ENCODE results near the gene SPDYE16. TPM values are rescaled to one million over a fixed set of nuclear protein-coding genes. Genes with fewer than 3 reads are reported as not detected.
"Not testable (repeated sequence)": the region's sequence is repeated elsewhere in the genome, so short reads cannot be mapped to it uniquely, and the experiment has no call there.

SPDYE16 gene
- total and polyA plus RNA-seq, 4 donors: 0.05 to 0.50 (median 0.22) TPM

DNA sequence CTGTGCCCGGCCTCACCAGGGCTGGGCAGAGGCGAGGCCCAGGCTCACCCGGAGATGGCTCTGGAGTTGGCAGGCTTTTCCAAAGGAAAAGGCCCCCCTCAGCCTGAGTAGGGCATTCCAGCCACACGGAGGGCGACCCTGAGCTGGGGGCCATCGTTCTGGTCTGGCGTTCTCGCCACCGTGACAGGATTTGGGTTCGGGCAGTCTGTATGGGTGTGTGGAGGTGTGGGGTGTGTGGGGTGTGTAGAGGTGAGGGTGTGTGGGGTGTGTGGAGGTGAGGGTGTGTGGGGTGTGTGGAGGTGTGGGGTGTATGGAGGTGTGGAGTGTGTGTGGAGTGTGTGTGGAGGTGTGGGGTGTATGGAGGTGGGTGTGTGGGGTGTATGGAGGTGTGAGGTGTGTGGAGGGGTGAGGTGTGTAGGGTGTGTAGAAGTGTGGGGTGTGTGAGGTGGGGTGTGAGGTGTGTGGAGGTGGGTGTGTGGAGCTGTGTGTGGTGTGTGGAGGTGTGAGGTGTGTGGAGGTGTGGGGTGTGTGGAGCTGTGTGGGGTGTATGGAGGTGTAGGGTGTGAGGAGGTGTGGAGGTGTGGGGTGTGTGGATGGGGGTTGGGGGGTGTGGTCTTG lies 44.4 kb downstream of the SPDYE16 start:
- H3K36me3 ChIP-seq (ENCODE audit: control insufficient read depth in 4 of 4, insufficient read depth in 3 of 4, low read depth in 1 of 4, low read length in 3 of 4); H3K4me1 ChIP-seq (ENCODE audit: control insufficient read depth in 4 of 4, insufficient read depth in 4 of 4, low read length in 3 of 4); H3K27ac ChIP-seq (ENCODE audit: low read depth in 1 of 2, low read length in 2 of 2); H3K27me3 ChIP-seq (ENCODE audit: control insufficient read depth in 4 of 4, insufficient read depth in 4 of 4, low read length in 3 of 4); H3K4me3 ChIP-seq (ENCODE audit: low read depth in 1 of 3, low read length in 3 of 3); H3K9ac ChIP-seq (ENCODE audit: low read depth in 1 of 2, low read length in 2 of 2); DNase-seq (ENCODE audit: low spot score); H3K9me3 ChIP-seq (ENCODE audit: control insufficient read depth in 4 of 4, low read length in 3 of 4): not testable (repeated sequence)
- 97% methylated on average over 7 of the region's 10 CpGs for WGBS

DNA sequence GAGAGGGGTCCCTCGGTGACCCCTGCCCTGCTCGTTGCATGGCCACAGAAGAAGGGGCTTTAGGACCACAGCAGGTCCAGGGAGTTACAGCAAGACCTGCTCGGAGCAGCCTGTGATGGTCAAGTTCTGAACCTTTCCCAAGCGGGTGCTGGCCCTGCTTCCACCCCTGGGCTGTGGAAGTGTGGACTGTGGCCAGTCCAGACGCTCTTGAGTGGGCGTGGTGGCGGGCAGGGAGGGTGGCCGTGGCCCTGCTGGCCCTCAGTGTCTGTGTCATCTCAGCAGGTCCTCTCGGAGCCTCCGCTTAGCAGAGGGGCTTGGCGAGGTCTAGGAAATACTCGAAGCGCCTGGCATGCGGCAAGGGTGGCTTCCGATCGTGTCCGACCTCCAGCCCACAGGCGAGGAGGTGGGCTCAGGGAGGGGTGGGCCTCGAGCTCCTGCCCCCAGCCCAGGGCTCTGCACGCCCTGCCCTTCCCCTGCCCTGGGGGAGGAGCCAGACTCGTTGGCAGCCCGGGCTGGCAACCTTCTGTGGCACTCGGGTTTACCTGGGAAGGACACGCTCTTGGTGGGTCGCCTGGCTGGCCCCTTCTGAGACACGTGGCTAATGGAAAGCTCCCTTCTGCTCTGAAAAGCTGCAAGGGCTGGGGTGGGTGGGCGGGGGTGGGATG lies 45.0 kb downstream of the SPDYE16 start:
- H3K9me3 ChIP-seq (ENCODE audit: control insufficient read depth in 4 of 4, low read length in 3 of 4); H3K36me3 ChIP-seq (ENCODE audit: control insufficient read depth in 4 of 4, insufficient read depth in 3 of 4, low read depth in 1 of 4, low read length in 3 of 4); H3K4me1 ChIP-seq (ENCODE audit: control insufficient read depth in 4 of 4, insufficient read depth in 4 of 4, low read length in 3 of 4); H3K4me3 ChIP-seq (ENCODE audit: low read depth in 1 of 3, low read length in 3 of 3); H3K9ac ChIP-seq (ENCODE audit: low read depth in 1 of 2, low read length in 2 of 2); DNase-seq (ENCODE audit: low spot score); H3K27me3 ChIP-seq (ENCODE audit: control insufficient read depth in 4 of 4, insufficient read depth in 4 of 4, low read length in 3 of 4); H3K27ac ChIP-seq (ENCODE audit: low read depth in 1 of 2, low read length in 2 of 2): not testable (repeated sequence)
- 84% methylated on average over 13 of the region's 27 CpGs for WGBS

DNA sequence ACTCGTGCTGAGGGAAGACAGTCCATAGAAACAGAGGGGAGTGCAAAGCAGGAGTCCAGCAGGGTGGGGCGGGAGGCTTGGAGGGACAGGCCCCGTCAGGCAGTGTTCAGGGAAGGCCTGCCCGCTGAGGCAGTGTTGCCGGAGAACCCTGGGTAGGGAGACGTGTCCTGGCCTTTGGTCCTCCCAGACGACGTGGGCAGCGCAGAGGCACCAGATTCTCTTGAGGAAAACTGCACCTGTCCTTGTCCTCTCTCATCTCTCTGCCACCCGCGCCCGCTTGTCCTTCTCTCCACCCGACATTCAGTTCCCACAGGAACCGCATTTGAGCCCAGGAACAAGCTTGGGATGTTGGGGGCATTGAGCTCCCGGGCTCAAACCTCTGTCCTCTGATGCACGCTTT lies 47.4 kb downstream of the SPDYE16 start:
- H3K9ac ChIP-seq (ENCODE audit: low read depth in 1 of 2, low read length in 2 of 2); H3K36me3 ChIP-seq (ENCODE audit: control insufficient read depth in 4 of 4, insufficient read depth in 3 of 4, low read depth in 1 of 4, low read length in 3 of 4); H3K27ac ChIP-seq (ENCODE audit: low read depth in 1 of 2, low read length in 2 of 2); H3K4me1 ChIP-seq (ENCODE audit: control insufficient read depth in 4 of 4, insufficient read depth in 4 of 4, low read length in 3 of 4); H3K4me3 ChIP-seq (ENCODE audit: low read depth in 1 of 3, low read length in 3 of 3); H3K9me3 ChIP-seq (ENCODE audit: control insufficient read depth in 4 of 4, low read length in 3 of 4); DNase-seq (ENCODE audit: low spot score); H3K27me3 ChIP-seq (ENCODE audit: control insufficient read depth in 4 of 4, insufficient read depth in 4 of 4, low read length in 3 of 4): not testable (repeated sequence)
- WGBS: 91% methylated on average over 16 of the region's 16 CpGs

DNA sequence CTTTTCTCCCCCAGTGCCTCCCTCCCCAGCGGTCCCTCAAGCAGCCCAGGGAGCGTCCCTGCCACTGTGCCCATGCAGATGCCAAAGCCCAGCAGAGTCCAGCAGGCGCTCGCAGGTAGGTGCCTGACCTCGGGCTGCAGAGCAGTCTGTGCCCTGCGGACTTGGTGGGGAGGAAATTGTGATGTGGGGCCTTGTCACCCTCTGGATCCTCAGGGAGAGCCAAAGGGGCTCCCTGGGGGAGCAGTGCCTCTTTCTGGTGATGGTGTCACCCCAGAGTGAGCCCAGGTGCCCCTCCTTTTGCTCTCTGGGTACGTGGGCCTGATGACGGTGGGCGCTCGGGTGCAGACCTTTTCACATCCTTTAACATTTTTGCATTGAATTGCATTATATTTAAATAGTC lies 51.0 kb downstream of the SPDYE16 start:
- not testable (repeated sequence) for H3K4me3 ChIP-seq (ENCODE audit: low read depth in 1 of 3, low read length in 3 of 3); H3K4me1 ChIP-seq (ENCODE audit: control insufficient read depth in 4 of 4, insufficient read depth in 4 of 4, low read length in 3 of 4); DNase-seq (ENCODE audit: low spot score); H3K36me3 ChIP-seq (ENCODE audit: control insufficient read depth in 4 of 4, insufficient read depth in 3 of 4, low read depth in 1 of 4, low read length in 3 of 4); H3K9me3 ChIP-seq (ENCODE audit: control insufficient read depth in 4 of 4, low read length in 3 of 4); H3K9ac ChIP-seq (ENCODE audit: low read depth in 1 of 2, low read length in 2 of 2); H3K27ac ChIP-seq (ENCODE audit: low read depth in 1 of 2, low read length in 2 of 2); H3K27me3 ChIP-seq (ENCODE audit: control insufficient read depth in 4 of 4, insufficient read depth in 4 of 4, low read length in 3 of 4)
- WGBS: 99% methylated on average over 4 of the region's 10 CpGs

DNA sequence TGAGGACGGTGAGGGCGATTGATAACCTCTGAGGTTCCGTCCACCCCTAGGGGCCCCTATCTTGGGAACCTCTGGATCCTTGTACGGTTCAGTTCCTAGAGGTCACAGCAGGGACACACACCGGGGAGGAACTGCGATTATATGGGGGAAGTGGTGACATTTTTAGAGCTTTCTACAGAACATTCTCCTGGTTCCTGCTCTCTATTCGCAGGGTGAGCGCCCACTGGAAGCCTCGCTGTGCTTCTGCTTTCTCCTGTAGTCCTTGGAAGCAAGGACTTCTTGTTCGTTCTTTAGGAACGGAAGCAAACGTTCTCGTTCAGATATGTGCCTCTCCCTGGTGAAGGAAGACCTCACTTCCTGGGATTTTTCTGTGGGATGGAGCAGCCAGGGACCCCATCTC lies 55.1 kb downstream of the SPDYE16 start:
- H3K4me3 ChIP-seq (ENCODE audit: low read depth in 1 of 3, low read length in 3 of 3); H3K27me3 ChIP-seq (ENCODE audit: control insufficient read depth in 4 of 4, insufficient read depth in 4 of 4, low read length in 3 of 4); H3K4me1 ChIP-seq (ENCODE audit: control insufficient read depth in 4 of 4, insufficient read depth in 4 of 4, low read length in 3 of 4); H3K27ac ChIP-seq (ENCODE audit: low read depth in 1 of 2, low read length in 2 of 2); H3K9ac ChIP-seq (ENCODE audit: low read depth in 1 of 2, low read length in 2 of 2); DNase-seq (ENCODE audit: low spot score); H3K36me3 ChIP-seq (ENCODE audit: control insufficient read depth in 4 of 4, insufficient read depth in 3 of 4, low read depth in 1 of 4, low read length in 3 of 4); H3K9me3 ChIP-seq (ENCODE audit: control insufficient read depth in 4 of 4, low read length in 3 of 4): not testable (repeated sequence)
- 87% methylated on average over 6 of the region's 13 CpGs for WGBS

DNA sequence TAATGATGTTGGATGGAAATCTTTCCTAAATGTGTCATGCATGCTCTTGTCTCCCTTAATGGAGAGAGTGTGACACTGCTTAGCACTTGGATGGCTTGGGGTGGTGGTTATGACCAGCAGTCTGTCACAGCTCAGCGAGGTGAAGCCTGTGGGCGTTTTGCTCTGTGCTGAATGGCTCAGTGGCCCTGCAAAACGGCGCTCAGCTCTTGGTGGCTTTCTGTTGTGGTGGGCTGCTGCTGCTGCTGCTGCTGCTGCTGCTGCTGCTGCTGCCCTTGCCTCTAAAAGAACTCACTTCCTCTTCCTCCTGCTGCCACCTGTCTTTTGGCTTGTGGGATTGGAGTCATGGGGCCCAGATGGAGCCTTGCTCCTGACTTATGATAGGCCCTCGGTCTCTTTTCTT lies 56.5 kb downstream of the SPDYE16 start:
- not testable (repeated sequence) for H3K9ac ChIP-seq (ENCODE audit: low read depth in 1 of 2, low read length in 2 of 2); H3K36me3 ChIP-seq (ENCODE audit: control insufficient read depth in 4 of 4, insufficient read depth in 3 of 4, low read depth in 1 of 4, low read length in 3 of 4); H3K27ac ChIP-seq (ENCODE audit: low read depth in 1 of 2, low read length in 2 of 2); H3K4me3 ChIP-seq (ENCODE audit: low read depth in 1 of 3, low read length in 3 of 3); H3K9me3 ChIP-seq (ENCODE audit: control insufficient read depth in 4 of 4, low read length in 3 of 4); DNase-seq (ENCODE audit: low spot score); H3K4me1 ChIP-seq (ENCODE audit: control insufficient read depth in 4 of 4, insufficient read depth in 4 of 4, low read length in 3 of 4); H3K27me3 ChIP-seq (ENCODE audit: control insufficient read depth in 4 of 4, insufficient read depth in 4 of 4, low read length in 3 of 4)
- WGBS: 81% methylated on average over 2 of the region's 5 CpGs

DNA sequence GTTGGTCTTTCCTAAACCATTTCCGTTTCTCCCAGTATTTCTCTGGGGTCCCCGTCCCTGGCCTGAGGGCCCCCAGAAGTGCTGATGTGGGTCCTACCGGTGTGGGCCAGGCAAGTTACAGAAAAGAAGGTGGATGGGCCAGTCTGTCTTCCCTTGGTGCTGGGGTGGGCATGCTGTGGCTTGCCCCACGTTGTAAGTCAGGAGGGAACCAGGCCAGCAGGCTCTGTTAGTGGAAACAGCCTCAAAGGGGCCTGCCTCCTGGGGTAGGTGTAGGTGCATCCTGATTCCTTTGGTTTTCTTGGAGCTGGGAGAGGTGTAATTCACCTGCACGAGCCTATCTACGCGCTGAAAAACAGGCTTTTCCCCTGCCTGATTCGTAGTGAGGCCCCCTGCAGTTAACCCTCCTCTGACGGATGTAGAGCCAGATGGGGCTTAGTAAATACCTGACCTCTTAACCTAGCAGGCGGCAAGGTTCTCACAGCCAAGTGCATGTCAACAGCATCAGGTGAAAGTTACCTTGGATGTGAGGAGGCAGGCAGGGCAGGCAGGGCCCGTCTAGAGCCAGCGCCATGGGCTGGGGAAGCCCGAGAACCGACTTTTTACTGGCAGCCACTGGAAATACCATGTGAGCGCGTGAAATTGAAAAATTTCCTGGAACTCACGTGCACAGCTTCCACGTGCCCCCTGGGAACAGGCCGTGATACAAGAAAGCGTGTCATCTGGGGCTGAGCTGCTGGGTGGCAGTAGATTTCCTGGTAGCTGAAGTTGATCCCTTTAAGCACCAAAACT lies 57.1 kb downstream of the SPDYE16 start:
- not testable (repeated sequence) for H3K27me3 ChIP-seq (ENCODE audit: control insufficient read depth in 4 of 4, insufficient read depth in 4 of 4, low read length in 3 of 4); H3K9me3 ChIP-seq (ENCODE audit: control insufficient read depth in 4 of 4, low read length in 3 of 4); DNase-seq (ENCODE audit: low spot score); H3K4me3 ChIP-seq (ENCODE audit: low read depth in 1 of 3, low read length in 3 of 3); H3K9ac ChIP-seq (ENCODE audit: low read depth in 1 of 2, low read length in 2 of 2); H3K36me3 ChIP-seq (ENCODE audit: control insufficient read depth in 4 of 4, insufficient read depth in 3 of 4, low read depth in 1 of 4, low read length in 3 of 4); H3K4me1 ChIP-seq (ENCODE audit: control insufficient read depth in 4 of 4, insufficient read depth in 4 of 4, low read length in 3 of 4); H3K27ac ChIP-seq (ENCODE audit: low read depth in 1 of 2, low read length in 2 of 2)
- 59% methylated on average over 5 of the region's 20 CpGs for WGBS

DNA sequence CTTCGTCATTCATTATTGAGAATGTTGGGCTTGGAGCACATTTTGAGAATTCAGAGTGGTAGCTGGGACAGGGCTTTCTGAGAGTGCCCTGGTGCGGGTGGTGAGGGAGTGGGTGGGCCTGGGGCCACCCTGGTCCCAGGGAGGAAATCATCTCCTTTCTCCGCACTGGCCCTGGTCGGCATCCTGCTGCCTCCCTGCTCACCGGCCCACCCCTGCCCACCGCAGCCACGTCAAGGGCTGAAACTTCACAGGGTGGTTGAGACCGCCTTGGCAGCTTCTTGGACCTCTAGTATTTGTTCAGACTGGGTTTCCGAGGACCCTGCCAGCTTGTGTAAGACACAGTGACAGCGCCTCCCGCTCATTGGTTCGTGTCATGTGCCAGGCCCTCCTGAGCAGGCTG lies 58.6 kb downstream of the SPDYE16 start:
- H3K4me1 ChIP-seq (ENCODE audit: control insufficient read depth in 4 of 4, insufficient read depth in 4 of 4, low read length in 3 of 4); H3K9me3 ChIP-seq (ENCODE audit: control insufficient read depth in 4 of 4, low read length in 3 of 4); H3K27me3 ChIP-seq (ENCODE audit: control insufficient read depth in 4 of 4, insufficient read depth in 4 of 4, low read length in 3 of 4); H3K36me3 ChIP-seq (ENCODE audit: control insufficient read depth in 4 of 4, insufficient read depth in 3 of 4, low read depth in 1 of 4, low read length in 3 of 4); H3K27ac ChIP-seq (ENCODE audit: low read depth in 1 of 2, low read length in 2 of 2); H3K4me3 ChIP-seq (ENCODE audit: low read depth in 1 of 3, low read length in 3 of 3); DNase-seq (ENCODE audit: low spot score); H3K9ac ChIP-seq (ENCODE audit: low read depth in 1 of 2, low read length in 2 of 2): not testable (repeated sequence)
- WGBS: 85% methylated on average over 7 of the region's 12 CpGs
